ENCODE results near the gene ALKBH3. TPM values are rescaled to one million over a fixed set of nuclear protein-coding genes. Genes with fewer than 3 reads are reported as not detected.

The ALKBH3 gene
- total and polyA plus RNA-seq, 8 donors = 13.9 to 29.1 (median 17.5) TPM

DNA sequence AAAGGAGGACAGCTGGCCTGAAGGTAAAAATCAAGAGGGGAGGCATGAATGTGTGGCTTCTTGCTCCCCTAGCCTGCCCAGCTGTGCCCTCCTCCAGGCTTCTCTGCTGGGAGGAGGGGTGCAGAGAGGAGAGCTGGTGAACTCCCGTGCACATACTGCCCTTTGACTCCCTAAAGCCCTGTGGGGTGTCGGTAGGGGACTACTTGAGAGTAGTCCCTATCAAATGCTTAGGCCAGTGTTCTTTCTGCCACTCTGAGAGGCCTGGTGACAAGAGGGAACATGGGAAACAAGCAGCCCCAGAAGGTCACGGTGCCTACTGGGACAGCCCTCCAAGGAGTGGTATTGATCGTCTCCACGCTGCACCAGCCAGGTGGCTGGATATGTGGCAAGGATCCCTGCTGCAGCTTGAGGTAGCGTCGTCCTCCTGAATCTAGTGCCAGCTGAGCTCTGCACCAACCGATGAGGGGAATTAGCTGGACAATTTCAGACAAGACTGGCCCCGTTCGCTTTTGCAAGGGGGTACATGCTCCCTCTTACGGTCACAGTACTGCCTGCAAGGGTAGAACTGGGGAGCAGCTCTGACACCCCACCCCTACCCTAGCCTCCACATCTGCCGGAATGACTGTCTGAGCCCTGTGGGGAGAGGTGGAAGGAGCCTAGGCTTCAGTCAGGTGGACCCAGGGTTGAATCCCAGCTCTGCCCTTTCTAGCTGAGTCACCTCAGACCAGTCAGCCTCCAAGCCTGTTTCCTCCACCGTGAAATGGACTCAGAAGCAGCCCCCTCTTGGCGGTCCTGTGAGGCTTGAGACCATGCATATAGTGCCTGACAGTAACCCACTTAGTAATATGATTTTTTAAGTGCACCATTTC, 44.7 kb downstream of the ALKBH3 start:
- Histone ChIP-seq H3K4me3 (no peak overlapping the region), H3K27ac (no peak overlapping the region), H3K4me1 (peaks cover 0 to 4% (median 0%) of the 10 kb centered on the region in 3 donors), H3K36me3 (peaks cover 0 to 4% (median 0%) of the 10 kb centered on the region in 3 donors), H3K27me3 (no peaks in the 10 kb centered on the region), H3K9me3 (no peaks in the 10 kb centered on the region)
- intact Hi-C loops (cut with DNase I) = loop anchor here in 1 of 3 donors (10.0 kb wide), 1 partner anchor 110 kb away; no protein-coding TSS in a partner anchor
- DNase-seq (peak in 3 of 6 donors; percentile 43 to 51 (median 49)), FAIRE-seq (no peak), ATAC-seq (peak in 2 of 4 donors; percentile 52 to 81)
- WGBS, 2 donors = 53 to 58% methylated on average over 14 of the region's 14 CpGs
- TF ChIP-seq, protein P1, sequence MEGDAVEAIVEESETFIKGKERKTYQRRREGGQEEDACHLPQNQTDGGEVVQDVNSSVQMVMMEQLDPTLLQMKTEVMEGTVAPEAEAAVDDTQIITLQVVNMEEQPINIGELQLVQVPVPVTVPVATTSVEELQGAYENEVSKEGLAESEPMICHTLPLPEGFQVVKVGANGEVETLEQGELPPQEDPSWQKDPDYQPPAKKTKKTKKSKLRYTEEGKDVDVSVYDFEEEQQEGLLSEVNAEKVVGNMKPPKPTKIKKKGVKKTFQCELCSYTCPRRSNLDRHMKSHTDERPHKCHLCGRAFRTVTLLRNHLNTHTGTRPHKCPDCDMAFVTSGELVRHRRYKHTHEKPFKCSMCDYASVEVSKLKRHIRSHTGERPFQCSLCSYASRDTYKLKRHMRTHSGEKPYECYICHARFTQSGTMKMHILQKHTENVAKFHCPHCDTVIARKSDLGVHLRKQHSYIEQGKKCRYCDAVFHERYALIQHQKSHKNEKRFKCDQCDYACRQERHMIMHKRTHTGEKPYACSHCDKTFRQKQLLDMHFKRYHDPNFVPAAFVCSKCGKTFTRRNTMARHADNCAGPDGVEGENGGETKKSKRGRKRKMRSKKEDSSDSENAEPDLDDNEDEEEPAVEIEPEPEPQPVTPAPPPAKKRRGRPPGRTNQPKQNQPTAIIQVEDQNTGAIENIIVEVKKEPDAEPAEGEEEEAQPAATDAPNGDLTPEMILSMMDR (IDR thresholded peaks at IDR 0.05) = no peak

DNA sequence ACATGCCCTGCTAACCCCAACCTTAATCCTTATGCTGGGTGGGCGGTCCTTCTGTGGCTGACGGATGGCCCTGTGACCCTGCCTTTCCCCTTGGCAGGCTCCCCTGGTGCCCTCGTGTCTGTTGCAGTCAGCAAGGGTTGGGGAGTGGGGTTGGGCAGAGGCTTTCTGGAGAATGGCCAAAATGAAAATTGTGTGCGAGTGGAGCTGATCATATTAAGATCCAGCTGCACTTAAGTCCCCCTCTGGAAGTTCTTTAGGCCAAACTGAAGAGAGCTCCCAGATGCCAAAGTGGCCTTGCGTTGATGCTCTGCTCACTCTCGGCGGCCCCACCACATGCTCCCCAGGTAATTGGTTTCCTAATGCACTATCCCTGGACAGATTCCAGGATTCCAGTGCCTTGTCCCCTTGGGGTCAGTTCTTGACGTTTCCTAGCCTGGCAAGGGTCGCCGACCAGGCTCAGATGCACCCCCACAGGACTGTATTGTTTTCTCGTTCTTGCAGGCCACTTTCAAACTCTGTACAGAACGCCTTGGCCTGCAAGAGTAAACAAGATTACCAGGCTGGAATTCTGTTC, 45.4 kb downstream of the ALKBH3 start:
- 74 to 76% methylated on average over 12 of the region's 12 CpGs for WGBS, 2 donors
- no peak overlapping the region for H3K27ac ChIP-seq
- ATAC-seq (no peak), DNase-seq (no peak), FAIRE-seq (no peak)
- intact Hi-C loops (cut with DNase I) = loop anchor here in 1 of 3 donors (10.0 kb wide), 1 partner anchor 109 kb away; no protein-coding TSS in a partner anchor
- TF ChIP-seq, protein P1 (IDR thresholded peaks at IDR 0.05) = no peak
- no peaks in the 10 kb centered on the region for H3K36me3 ChIP-seq
- peaks cover 0 to 4% (median 0%) of the 10 kb centered on the region in 3 donors for H3K4me1 ChIP-seq
- no peak overlapping the region for H3K4me3 ChIP-seq
- H3K27me3 ChIP-seq = no peaks in the 10 kb centered on the region
- H3K9me3 ChIP-seq = no peaks in the 10 kb centered on the region

DNA sequence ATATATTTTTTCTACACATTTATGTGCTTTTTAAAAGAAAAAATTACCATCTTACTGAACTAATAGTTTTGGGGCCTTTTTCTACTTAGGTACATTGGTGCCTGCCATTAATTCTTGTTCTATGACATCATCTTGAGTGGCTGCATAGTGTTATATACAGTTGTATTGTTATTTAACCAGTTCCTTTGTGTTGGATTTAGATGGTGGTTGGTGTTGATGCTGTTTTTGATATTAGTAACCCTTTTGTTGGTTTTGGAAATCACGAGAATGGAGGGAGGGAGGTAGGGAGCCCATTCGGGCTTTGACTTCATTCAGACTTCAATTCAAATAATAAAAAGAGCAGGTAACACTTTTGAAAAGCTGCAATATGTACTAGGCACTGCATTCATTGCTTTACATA, 46.4 kb downstream of the ALKBH3 start:
- peaks cover 0 to 4% (median 0%) of the 10 kb centered on the region in 3 donors for H3K4me1 ChIP-seq
- H3K27ac ChIP-seq = no peak overlapping the region
- intact Hi-C loops (cut with DNase I) = loop anchor here in 1 of 3 donors (10.0 kb wide), 1 partner anchor 108 kb away; no protein-coding TSS in a partner anchor
- TF ChIP-seq, protein P1 (IDR thresholded peaks at IDR 0.05) = no peak
- H3K36me3 ChIP-seq = no peaks in the 10 kb centered on the region
- no peaks in the 10 kb centered on the region for H3K27me3 ChIP-seq
- no peak for DNase-seq
- H3K4me3 ChIP-seq = no peak overlapping the region
- H3K9me3 ChIP-seq = no peaks in the 10 kb centered on the region
- 87 to 98% methylated on average over 2 of the region's 2 CpGs for WGBS, 2 donors
- FAIRE-seq = no peak
- no peak for ATAC-seq

DNA sequence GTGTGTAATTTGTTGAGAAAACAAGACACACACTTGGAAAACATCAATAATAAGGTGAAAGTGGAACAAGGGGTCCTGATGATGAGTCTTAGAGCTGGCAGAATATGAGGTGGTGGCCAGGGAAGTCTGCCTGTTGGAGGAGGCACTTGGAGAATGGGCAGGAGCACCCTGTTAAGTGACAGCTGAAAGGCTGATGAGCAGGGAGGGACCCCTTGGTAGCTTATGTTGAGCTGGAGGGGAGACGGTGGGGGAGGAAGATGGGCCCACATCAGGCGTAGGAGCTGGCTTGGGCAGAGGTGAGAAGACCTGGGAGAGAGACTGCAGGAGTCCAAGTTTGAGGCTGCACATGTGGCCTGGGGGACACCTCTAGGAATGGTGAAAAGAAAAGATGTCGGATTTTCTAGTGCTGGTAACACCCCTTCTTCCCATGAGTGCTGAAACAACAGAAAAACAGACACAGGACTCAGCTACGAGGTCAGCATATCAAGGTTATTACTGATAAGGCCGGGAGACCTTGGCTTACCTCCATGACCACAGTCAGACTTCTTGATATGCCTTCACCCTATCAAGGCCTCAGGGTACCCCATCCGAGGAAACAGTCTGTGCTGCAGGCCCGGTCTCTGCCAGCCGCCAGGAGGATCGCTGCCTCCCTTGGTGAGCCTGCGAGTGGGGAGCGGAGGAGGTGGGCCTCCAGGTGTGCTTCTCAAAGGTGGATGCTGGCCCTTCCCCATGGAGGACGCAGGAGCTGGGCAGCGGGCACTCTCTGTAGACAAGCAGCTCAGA, 47.5 kb downstream of the ALKBH3 start:
- WGBS, 2 donors = 67 to 70% methylated on average over 13 of the region's 13 CpGs
- TF ChIP-seq, protein P1 (IDR thresholded peaks at IDR 0.05) = no peak
- Histone ChIP-seq H3K9me3 (no peaks in the 10 kb centered on the region), H3K27ac (no peak overlapping the region), H3K4me1 (peaks cover 0 to 4% (median 0%) of the 10 kb centered on the region in 3 donors), H3K4me3 (no peak overlapping the region), H3K36me3 (no peaks in the 10 kb centered on the region), H3K27me3 (no peaks in the 10 kb centered on the region)
- DNase-seq (no peak), FAIRE-seq (no peak), ATAC-seq (peak in 1 of 4 donors; percentile 58)
- intact Hi-C loops (cut with DNase I) = loop anchor here in 1 of 3 donors (10.0 kb wide), 1 partner anchor 107 kb away; no protein-coding TSS in a partner anchor
